Measurements from ENCODE around the gene SCFD2. TPM values are rescaled to one million over a fixed set of nuclear protein-coding genes. Genes with fewer than 3 reads are reported as not detected.

SCFD2 gene
- total and polyA plus RNA-seq, 10 of the 15 experiments (the other 5 are each of a cell fraction or from before 2014, with no cell fraction given): 4.8 to 37.6 (median 24.9) TPM

DNA sequence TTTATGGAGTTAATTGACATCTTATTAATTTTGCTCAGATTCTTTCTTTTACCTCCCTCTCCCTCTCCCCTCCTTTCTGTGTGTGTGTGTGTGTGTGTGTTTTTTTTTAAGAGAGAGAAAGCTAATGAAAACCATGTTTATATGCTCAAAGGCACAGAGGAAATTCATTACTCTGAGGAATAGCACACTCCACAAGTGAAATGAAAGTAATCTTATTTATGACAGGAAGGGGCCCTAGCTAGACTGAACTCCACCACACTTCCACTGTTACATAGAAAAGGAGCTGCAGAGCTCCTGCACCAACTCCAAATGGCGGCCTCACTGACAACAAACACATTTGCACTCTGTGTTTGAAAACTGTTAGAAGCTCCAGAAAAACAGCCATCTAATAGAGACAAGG, 353.1 kb downstream of the SCFD2 start:
- WGBS (ENCODE audit: insufficient coverage, insufficient replicate concordance, low lambda C conversion rate, missing lambda C conversion rate): 54% methylated on average over 1 of the region's 1 CpG
- ATAC-seq: peak; percentile 92
- Histone ChIP-seq H3K27me3 (replicated peaks in 1 of 2; ENCODE audit: control insufficient read depth in 2 of 2, insufficient read depth in 2 of 2, low read length in 1 of 2) (no peaks in the 10 kb centered on the region), H3K4me1 (ENCODE audit: control insufficient read depth, insufficient read depth, low read length) (peaks cover 16% of the 10 kb centered on the region; the same call in 1 of the 2 replicates), H4K20me1 (ENCODE audit: control insufficient read depth, insufficient read depth) (no peaks in the 10 kb centered on the region), H3K9ac (ENCODE audit: control insufficient read depth, insufficient read depth, low read length) (peak overlapping the region; percentile 22; the same call in 1 of the 2 replicates), H3K9me3 (replicated peaks; ENCODE audit: control insufficient read depth, insufficient read depth, low read length) (no peaks in the 10 kb centered on the region), H3K27ac (ENCODE audit: control insufficient read depth, insufficient read depth) (peak overlapping the region; percentile 70), H2AFZ (ENCODE audit: control insufficient read depth, low read depth, low read length) (peak overlapping the region; percentile 66), H3K4me2 (ENCODE audit: control insufficient read depth, insufficient read depth) (peak overlapping the region; percentile 63), H3K36me3 (ENCODE audit: control insufficient read depth in 2 of 2, insufficient read depth in 2 of 2, low read length in 1 of 2) (no peaks in the 10 kb centered on the region), H3K79me2 (ENCODE audit: control insufficient read depth, insufficient read depth, low read length) (no peaks in the 10 kb centered on the region), H3K4me3 (peak overlapping the region; percentile 30; the same call in 1 of the 2 replicates)
- ChIA-PET POLR2A (interaction anchor here (0.7 kb wide), 1 partner anchor 27 kb away, joined by 3 read pairs; no protein-coding TSS in a partner anchor), SMC1A (ENCODE audit: uncharacterized antibody, unreplicated experiment) (interaction anchor here (1.0 to 2.3 kb wide), 8 partner anchors 9 to 896 kb away, joined by 3 to 7 read pairs (median 3); no protein-coding TSS in a partner anchor), CTCF (interaction anchor here (0.6 to 1.4 kb wide), 7 partner anchors 11 to 1220 kb away, joined by 3 to 8 read pairs (median 3); no protein-coding TSS in a partner anchor), RAD21 (ENCODE audit: unreplicated experiment) (interaction anchor here (0.5 to 1.5 kb wide), 9 partner anchors 27 to 1427 kb away, joined by 3 to 7 read pairs (median 3); no protein-coding TSS in a partner anchor)
- DNase-seq (ENCODE audit: low read depth, low spot score): no peak
- BruUV-seq (replicated peaks): no TSS peak
- peak; percentile 95 for FAIRE-seq
- intact Hi-C loops (cut with micrococcal nuclease; ENCODE audit: unreplicated experiment) (loop anchor here (10.0 kb wide), 4 partner anchors 372 to 792 kb away; no protein-coding TSS in a partner anchor), in situ Hi-C loops (cut with MboI) (loop anchor here (10.0 kb wide), 1 partner anchor 1212 kb away; the partner anchor contains the start of gene PDGFRA)
- TF ChIP-seq RUNX3 (IDR thresholded peaks at IDR 0.05; ENCODE audit: low read length) (peak; percentile 30; the same call in 1 of the 2 replicates), TAF1 (IDR thresholded peaks at IDR 0.05; ENCODE audit: borderline replicate concordance, low read depth, low read length) (peak; percentile 60; the same call in 1 of the 2 replicates), BCL11A (IDR thresholded peaks at IDR 0.05; ENCODE audit: low read depth, low read length) (no peak), POLR2AphosphoS5 (IDR thresholded peaks at IDR 0.05; ENCODE audit: low read length) (0 out of 2 replicates have a peak, but pooled peaks have one; percentile 37), NFIC (IDR thresholded peaks at IDR 0.05; ENCODE audit: low read depth, low read length) (0 out of 2 replicates have a peak, but pooled peaks have one; percentile 34), PAX5 (IDR thresholded peaks at IDR 0.05; ENCODE audit: borderline replicate concordance, low read depth, low read length) (no peak), POLR2A (IDR thresholded peaks at IDR 0.05; ENCODE audit: low read depth, low read length) (peak; percentile 36; the same call in 1 of the 2 replicates), ETV6 (conservative IDR thresholded peaks at IDR 0.05 in 1 of 2, IDR thresholded peaks at IDR 0.05 in 1 of 2; ENCODE audit: borderline replicate concordance in 1 of 2, low read depth in 1 of 2) (no peak), YY1 (IDR thresholded peaks at IDR 0.05; ENCODE audit: low read depth, low read length) (peak; percentile 89)
- TF ChIP-seq, protein P1, sequence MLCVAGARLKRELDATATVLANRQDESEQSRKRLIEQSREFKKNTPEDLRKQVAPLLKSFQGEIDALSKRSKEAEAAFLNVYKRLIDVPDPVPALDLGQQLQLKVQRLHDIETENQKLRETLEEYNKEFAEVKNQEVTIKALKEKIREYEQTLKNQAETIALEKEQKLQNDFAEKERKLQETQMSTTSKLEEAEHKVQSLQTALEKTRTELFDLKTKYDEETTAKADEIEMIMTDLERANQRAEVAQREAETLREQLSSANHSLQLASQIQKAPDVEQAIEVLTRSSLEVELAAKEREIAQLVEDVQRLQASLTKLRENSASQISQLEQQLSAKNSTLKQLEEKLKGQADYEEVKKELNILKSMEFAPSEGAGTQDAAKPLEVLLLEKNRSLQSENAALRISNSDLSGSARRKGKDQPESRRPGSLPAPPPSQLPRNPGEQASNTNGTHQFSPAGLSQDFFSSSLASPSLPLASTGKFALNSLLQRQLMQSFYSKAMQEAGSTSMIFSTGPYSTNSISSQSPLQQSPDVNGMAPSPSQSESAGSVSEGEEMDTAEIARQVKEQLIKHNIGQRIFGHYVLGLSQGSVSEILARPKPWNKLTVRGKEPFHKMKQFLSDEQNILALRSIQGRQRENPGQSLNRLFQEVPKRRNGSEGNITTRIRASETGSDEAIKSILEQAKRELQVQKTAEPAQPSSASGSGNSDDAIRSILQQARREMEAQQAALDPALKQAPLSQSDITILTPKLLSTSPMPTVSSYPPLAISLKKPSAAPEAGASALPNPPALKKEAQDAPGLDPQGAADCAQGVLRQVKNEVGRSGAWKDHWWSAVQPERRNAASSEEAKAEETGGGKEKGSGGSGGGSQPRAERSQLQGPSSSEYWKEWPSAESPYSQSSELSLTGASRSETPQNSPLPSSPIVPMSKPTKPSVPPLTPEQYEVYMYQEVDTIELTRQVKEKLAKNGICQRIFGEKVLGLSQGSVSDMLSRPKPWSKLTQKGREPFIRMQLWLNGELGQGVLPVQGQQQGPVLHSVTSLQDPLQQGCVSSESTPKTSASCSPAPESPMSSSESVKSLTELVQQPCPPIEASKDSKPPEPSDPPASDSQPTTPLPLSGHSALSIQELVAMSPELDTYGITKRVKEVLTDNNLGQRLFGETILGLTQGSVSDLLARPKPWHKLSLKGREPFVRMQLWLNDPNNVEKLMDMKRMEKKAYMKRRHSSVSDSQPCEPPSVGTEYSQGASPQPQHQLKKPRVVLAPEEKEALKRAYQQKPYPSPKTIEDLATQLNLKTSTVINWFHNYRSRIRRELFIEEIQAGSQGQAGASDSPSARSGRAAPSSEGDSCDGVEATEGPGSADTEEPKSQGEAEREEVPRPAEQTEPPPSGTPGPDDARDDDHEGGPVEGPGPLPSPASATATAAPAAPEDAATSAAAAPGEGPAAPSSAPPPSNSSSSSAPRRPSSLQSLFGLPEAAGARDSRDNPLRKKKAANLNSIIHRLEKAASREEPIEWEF (IDR thresholded peaks at IDR 0.05; ENCODE audit: insufficient replicate concordance, low read depth, low read length): no peak
- TF ChIP-seq, protein P2, sequence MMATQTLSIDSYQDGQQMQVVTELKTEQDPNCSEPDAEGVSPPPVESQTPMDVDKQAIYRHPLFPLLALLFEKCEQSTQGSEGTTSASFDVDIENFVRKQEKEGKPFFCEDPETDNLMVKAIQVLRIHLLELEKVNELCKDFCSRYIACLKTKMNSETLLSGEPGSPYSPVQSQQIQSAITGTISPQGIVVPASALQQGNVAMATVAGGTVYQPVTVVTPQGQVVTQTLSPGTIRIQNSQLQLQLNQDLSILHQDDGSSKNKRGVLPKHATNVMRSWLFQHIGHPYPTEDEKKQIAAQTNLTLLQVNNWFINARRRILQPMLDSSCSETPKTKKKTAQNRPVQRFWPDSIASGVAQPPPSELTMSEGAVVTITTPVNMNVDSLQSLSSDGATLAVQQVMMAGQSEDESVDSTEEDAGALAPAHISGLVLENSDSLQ (IDR thresholded peaks at IDR 0.05): peak; percentile 10; the same call in 1 of the 2 replicates
- TF ChIP-seq, protein P3, sequence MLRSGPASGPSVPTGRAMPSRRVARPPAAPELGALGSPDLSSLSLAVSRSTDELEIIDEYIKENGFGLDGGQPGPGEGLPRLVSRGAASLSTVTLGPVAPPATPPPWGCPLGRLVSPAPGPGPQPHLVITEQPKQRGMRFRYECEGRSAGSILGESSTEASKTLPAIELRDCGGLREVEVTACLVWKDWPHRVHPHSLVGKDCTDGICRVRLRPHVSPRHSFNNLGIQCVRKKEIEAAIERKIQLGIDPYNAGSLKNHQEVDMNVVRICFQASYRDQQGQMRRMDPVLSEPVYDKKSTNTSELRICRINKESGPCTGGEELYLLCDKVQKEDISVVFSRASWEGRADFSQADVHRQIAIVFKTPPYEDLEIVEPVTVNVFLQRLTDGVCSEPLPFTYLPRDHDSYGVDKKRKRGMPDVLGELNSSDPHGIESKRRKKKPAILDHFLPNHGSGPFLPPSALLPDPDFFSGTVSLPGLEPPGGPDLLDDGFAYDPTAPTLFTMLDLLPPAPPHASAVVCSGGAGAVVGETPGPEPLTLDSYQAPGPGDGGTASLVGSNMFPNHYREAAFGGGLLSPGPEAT (IDR thresholded peaks at IDR 0.05; ENCODE audit: low read depth): no peak
